ENCODE results near the gene MRPS22. TPM values are rescaled to one million over a fixed set of nuclear protein-coding genes. Genes with fewer than 3 reads are reported as not detected.
"Not testable (repeated sequence)": the region's sequence is repeated elsewhere in the genome, so short reads cannot be mapped to it uniquely, and the experiment has no call there.

The MRPS22 gene

GRCh38 chr3:139396707-139397106 is 52.9 kb downstream of the MRPS22 start:
- Histone ChIP-seq H2AK5ac (ENCODE audit: low read depth, low read length) (no peak overlapping the region), H3K79me1 (ENCODE audit: low read depth, low read length) (no peaks in the 10 kb centered on the region), H2BK5ac (ENCODE audit: low read length) (no peak overlapping the region), H3K9ac (ENCODE audit: low read depth, low read length, poor library complexity) (no peak overlapping the region), H3K4ac (ENCODE audit: low read length) (no peak overlapping the region), H2BK12ac (ENCODE audit: low read length) (no peak overlapping the region), H2BK15ac (ENCODE audit: low read length) (no peak overlapping the region), H2AFZ (ENCODE audit: low read length) (no peak overlapping the region), H3K27me3 (ENCODE audit: control insufficient read depth in 3 of 3, insufficient read depth in 3 of 3, low read depth in 1 of 3, low read length in 3 of 3) (peaks cover 0 to 2% (median 2%) of the 10 kb centered on the region in 3 experiments), H2BK120ac (ENCODE audit: low read depth, low read length) (no peak overlapping the region), H3K36me3 (replicated peaks in 1 of 2; ENCODE audit: control insufficient read depth in 2 of 2, insufficient read depth in 2 of 2, low read length in 2 of 2) (no peaks in the 10 kb centered on the region), H3K9me3 (replicated peaks in 1 of 2; ENCODE audit: control insufficient read depth in 2 of 2, insufficient read depth in 1 of 2, low read depth in 1 of 2, low read length in 2 of 2) (peaks cover 0 to 8% of the 10 kb centered on the region in 2 donors), H4K91ac (ENCODE audit: low read depth, low read length, poor library complexity) (no peak overlapping the region), H3K18ac (ENCODE audit: low read length) (no peak overlapping the region), H4K8ac (ENCODE audit: low read depth, low read length) (no peak overlapping the region), H3K4me1 (ENCODE audit: control insufficient read depth in 2 of 2, insufficient read depth in 1 of 2, low read depth in 1 of 2, low read length in 2 of 2) (no peaks in the 10 kb centered on the region), H3K4me3 (ENCODE audit: low read length in 2 of 2) (no peak overlapping the region), H3K4me2 (ENCODE audit: insufficient read depth, low read length, poor library complexity, severe bottlenecking) (no peak overlapping the region), H3K14ac (ENCODE audit: low read length) (no peak overlapping the region), H3K23ac (ENCODE audit: low read depth, low read length, poor library complexity) (no peak overlapping the region), H3K27ac (replicated peaks; ENCODE audit: low read length) (no peak overlapping the region)
- no peak for DNase-seq (ENCODE audit: low spot score)
- no CpG with 5 or more reads among the region's 3 CpGs for WGBS, 2 donors (ENCODE audit: extremely low coverage in 2 of 2, insufficient read length in 2 of 2, insufficient replicate concordance in 1 of 2)

- H2BK12ac ChIP-seq (ENCODE audit: low read length); H3K36me3 ChIP-seq (replicated peaks in 1 of 2; ENCODE audit: control insufficient read depth in 2 of 2, insufficient read depth in 2 of 2, low read length in 2 of 2); H3K4ac ChIP-seq (ENCODE audit: low read length); H4K91ac ChIP-seq (ENCODE audit: low read depth, low read length, poor library complexity); H3K9ac ChIP-seq (ENCODE audit: low read depth, low read length, poor library complexity); H3K27ac ChIP-seq (replicated peaks; ENCODE audit: low read length); H3K27me3 ChIP-seq (ENCODE audit: control insufficient read depth in 3 of 3, insufficient read depth in 3 of 3, low read depth in 1 of 3, low read length in 3 of 3); H2AFZ ChIP-seq (ENCODE audit: low read length); H2BK120ac ChIP-seq (ENCODE audit: low read depth, low read length); H3K14ac ChIP-seq (ENCODE audit: low read length); DNase-seq (ENCODE audit: low spot score); H3K4me3 ChIP-seq (ENCODE audit: low read length in 2 of 2); H4K8ac ChIP-seq (ENCODE audit: low read depth, low read length); H3K4me2 ChIP-seq (ENCODE audit: insufficient read depth, low read length, poor library complexity, severe bottlenecking); H3K23ac ChIP-seq (ENCODE audit: low read depth, low read length, poor library complexity); H2AK5ac ChIP-seq (ENCODE audit: low read depth, low read length); H2BK5ac ChIP-seq (ENCODE audit: low read length); H2BK15ac ChIP-seq (ENCODE audit: low read length); H3K18ac ChIP-seq (ENCODE audit: low read length); H3K4me1 ChIP-seq (ENCODE audit: control insufficient read depth in 2 of 2, insufficient read depth in 1 of 2, low read depth in 1 of 2, low read length in 2 of 2); H3K79me1 ChIP-seq (ENCODE audit: low read depth, low read length): not testable (repeated sequence)
- WGBS, 2 donors (ENCODE audit: extremely low coverage in 2 of 2, insufficient read length in 2 of 2, insufficient replicate concordance in 1 of 2) = no CpG with 5 or more reads among the region's 2 CpGs
- H3K9me3 ChIP-seq (replicated peaks in 1 of 2; ENCODE audit: control insufficient read depth in 2 of 2, insufficient read depth in 1 of 2, low read depth in 1 of 2, low read length in 2 of 2) = peaks cover 0 to 39% of the 10 kb centered on the region in 2 donors
These were observed 57.3 kb downstream of the MRPS22 start for GRCh38 chr3:139401155-139401554.

Small RNA genes within 50 kb of the gene (small RNA-seq; reads per million reads assigned to genes)
- not detected for gene RF00026 (ENCODE audit: insufficient read depth)
